Mesothelial cell of epicardium (in vitro differentiated cells): Measurements from ENCODE around the gene CATSPERE. TPM values are rescaled to one million over a fixed set of nuclear protein-coding genes. Genes with fewer than 3 reads are reported as not detected.
A peak's percentile ranks its signal among the peaks of the same experiment; 100 is the strongest.
"Not testable (repeated sequence)": the region's sequence is repeated elsewhere in the genome, so short reads cannot be mapped to it uniquely, and the experiment has no call there.

Source experiments
- DNase-seq, 2 experiments: peaks; one replicate each; pipeline ENCODE4 v3.0.0; 2021; ENCODE audit warnings: low spot score in 2 of 2; ENCODE audit not compliant: unreplicated experiment in 2 of 2
- H3K27ac Mint-ChIP-seq: 2 replicates; pipeline ENCODE4 v1.8.0; 2021; ENCODE audit warnings: mixed read lengths
- H3K27me3 Mint-ChIP-seq: 2 replicates; pipeline ENCODE4 v1.8.0; 2021; ENCODE audit warnings: low read depth, mixed read lengths
- H3K36me3 Mint-ChIP-seq: 2 replicates; pipeline ENCODE4 v1.8.0; 2021; ENCODE audit warnings: mixed read lengths
- H3K4me1 Mint-ChIP-seq: 2 replicates; pipeline ENCODE4 v1.8.0; 2021; ENCODE audit warnings: mixed read lengths
- H3K4me3 Mint-ChIP-seq: 2 replicates; pipeline ENCODE4 v1.8.0; 2021; ENCODE audit warnings: mild to moderate bottlenecking, moderate library complexity, mixed read lengths
- H3K9me3 Mint-ChIP-seq: 2 replicates; pipeline ENCODE4 v1.8.0; 2021; ENCODE audit warnings: mixed read lengths
- total RNA-seq: library from RNA; stranded (reverse); gene quantifications from 3 replicates; pipeline ENCODE4 v1.2.1, GENCODE V29; 2021
- TF ChIP-seq, protein P1 (sequence below): fragments of 200-600 bp; sonication (generic); IDR thresholded peaks from one replicate; pipeline ENCODE4 v1.5.0; 2021; ENCODE audit warnings: antibody characterized with exemption; ENCODE audit not compliant: unreplicated experiment

CATSPERE gene
- total RNA-seq, 1 donor from 2014 or later, result 2.5 TPM

GRCh38 chr1:244664353-244664752, 203.3 kb downstream of the CATSPERE start:
- Mint-ChIP-seq H3K27ac (no peak overlapping the region), H3K27me3 (no peaks in the 10 kb centered on the region), H3K36me3 (peaks cover 17% of the 10 kb centered on the region), H3K4me1 (peaks cover 6% of the 10 kb centered on the region), H3K9me3 (peaks cover 6% of the 10 kb centered on the region), H3K4me3 (no peak overlapping the region)
- no peak for DNase-seq
- TF ChIP-seq, protein P1, sequence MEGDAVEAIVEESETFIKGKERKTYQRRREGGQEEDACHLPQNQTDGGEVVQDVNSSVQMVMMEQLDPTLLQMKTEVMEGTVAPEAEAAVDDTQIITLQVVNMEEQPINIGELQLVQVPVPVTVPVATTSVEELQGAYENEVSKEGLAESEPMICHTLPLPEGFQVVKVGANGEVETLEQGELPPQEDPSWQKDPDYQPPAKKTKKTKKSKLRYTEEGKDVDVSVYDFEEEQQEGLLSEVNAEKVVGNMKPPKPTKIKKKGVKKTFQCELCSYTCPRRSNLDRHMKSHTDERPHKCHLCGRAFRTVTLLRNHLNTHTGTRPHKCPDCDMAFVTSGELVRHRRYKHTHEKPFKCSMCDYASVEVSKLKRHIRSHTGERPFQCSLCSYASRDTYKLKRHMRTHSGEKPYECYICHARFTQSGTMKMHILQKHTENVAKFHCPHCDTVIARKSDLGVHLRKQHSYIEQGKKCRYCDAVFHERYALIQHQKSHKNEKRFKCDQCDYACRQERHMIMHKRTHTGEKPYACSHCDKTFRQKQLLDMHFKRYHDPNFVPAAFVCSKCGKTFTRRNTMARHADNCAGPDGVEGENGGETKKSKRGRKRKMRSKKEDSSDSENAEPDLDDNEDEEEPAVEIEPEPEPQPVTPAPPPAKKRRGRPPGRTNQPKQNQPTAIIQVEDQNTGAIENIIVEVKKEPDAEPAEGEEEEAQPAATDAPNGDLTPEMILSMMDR, result no peak

GRCh38 chr1:244665771-244666217, 204.7 kb downstream of the CATSPERE start:
- H3K27ac Mint-ChIP-seq, result no peak overlapping the region
- no peak overlapping the region for H3K4me3 Mint-ChIP-seq
- H3K4me1 Mint-ChIP-seq, result peaks cover 6% of the 10 kb centered on the region
- H3K27me3 Mint-ChIP-seq, result no peaks in the 10 kb centered on the region
- peaks cover 8% of the 10 kb centered on the region for H3K9me3 Mint-ChIP-seq
- peaks cover 16% of the 10 kb centered on the region for H3K36me3 Mint-ChIP-seq
- DNase-seq, result no peak
- TF ChIP-seq, protein P1, result no peak

DNA sequence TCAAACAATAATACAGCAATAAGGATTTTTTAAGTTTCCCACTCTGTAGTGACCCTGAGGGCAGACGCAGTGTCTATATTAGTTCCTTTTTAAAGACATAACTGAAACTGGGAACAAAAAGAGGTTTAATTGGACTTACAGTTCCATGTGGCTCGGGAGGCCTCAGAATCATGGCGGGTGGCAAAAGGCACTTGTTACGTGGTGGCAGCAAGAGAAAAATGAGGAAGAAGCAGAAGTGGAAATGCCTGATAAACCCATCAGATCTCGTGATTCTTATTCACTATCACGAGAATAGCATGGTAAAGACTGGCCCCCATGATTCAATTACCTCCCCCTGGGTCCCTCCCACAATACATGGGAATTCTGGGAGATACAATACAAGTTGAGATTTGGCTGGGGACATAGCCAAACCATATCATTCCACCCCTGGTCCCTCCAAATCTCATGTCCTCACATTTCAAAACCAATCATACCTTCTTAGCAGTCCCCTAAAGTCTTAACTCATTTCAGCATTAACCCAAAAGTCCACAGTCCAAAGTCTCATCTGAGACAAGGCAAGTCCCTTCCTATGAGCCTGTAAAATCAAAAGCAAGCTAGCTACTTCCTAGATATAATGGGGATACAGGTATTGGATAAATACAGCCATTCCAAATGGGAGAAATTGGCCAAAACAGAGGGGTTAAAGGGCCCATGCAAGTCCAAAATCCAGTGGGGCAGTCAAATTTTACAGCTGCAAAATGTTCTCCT, 205.8 kb downstream of the CATSPERE start:
- not testable (repeated sequence) for H3K4me3 Mint-ChIP-seq, H3K27me3 Mint-ChIP-seq, H3K27ac Mint-ChIP-seq, H3K4me1 Mint-ChIP-seq, DNase-seq
- Mint-ChIP-seq H3K36me3 (peaks cover 19% of the 10 kb centered on the region), H3K9me3 (peaks cover 12% of the 10 kb centered on the region)

GRCh38 chr1:244667797-244668196, 206.7 kb downstream of the CATSPERE start:
- peaks cover 5% of the 10 kb centered on the region for H3K4me1 Mint-ChIP-seq
- peaks cover 12% of the 10 kb centered on the region for H3K9me3 Mint-ChIP-seq
- H3K4me3 Mint-ChIP-seq, result no peak overlapping the region
- TF ChIP-seq, protein P1, result no peak
- no peak overlapping the region for H3K27ac Mint-ChIP-seq
- peaks cover 15% of the 10 kb centered on the region for H3K36me3 Mint-ChIP-seq
- H3K27me3 Mint-ChIP-seq, result no peaks in the 10 kb centered on the region
- DNase-seq, result no peak

DNA sequence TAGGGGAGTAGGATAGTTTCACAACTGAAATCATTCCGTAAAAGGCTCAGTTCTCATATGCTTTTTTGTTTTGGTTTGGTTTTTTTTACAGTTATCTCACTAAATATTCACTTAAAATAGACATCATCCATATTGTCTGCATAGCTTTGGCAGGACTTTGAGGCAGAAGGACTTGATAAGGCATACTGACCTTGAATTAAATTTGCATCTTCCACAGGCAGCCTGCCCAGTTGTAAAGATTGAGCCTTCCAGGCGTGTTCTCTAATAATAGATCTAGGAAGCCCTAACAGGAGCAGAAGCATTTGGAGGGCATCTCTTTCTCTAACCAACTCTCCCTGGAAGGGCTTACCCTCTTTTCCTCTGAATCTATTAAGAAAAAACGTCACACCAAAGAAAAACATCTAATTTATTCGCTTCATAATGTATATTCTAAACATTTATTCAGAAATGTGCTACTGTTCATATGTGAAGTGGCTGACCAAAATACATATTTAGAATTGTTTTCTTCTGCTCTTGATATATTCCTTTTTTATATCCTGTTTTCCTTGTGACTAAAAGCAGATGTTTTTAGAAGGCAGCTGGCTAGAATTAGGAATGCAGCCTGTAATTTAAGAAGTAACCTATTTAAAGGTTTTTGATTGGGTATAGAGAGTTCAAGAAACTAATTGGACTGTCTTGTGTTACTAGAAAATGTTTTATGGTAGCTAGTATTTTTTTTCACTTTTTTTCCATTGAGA, 212.0 kb downstream of the CATSPERE start:
- no peaks in the 10 kb centered on the region for H3K27me3 Mint-ChIP-seq
- peaks cover 12% of the 10 kb centered on the region for H3K4me1 Mint-ChIP-seq
- no peak overlapping the region for H3K4me3 Mint-ChIP-seq
- DNase-seq, result no peak
- TF ChIP-seq, protein P1, result no peak
- H3K9me3 Mint-ChIP-seq, result peaks cover 12% of the 10 kb centered on the region
- H3K27ac Mint-ChIP-seq, result peak overlapping the region; percentile 88
- H3K36me3 Mint-ChIP-seq, result peaks cover 25% of the 10 kb centered on the region

DNA sequence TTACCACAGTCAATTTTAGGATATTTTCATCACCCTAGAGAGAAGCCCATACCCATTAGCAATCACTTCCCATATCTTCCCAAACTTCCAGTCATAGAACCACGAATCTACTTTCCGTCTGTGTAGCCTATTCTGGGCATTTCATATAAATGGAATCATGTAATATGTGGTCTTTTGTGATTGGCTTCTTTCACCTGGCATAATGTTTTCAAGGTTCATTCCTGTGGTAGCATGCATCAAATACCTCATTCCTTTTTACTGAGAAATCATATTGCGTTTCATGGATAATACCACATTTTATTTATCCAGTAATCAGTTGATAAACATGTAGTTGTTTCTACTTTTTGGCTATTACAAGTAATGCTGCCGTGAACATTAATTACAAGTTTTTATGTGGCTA, 213.4 kb downstream of the CATSPERE start:
- TF ChIP-seq, protein P1, result no peak

More for the DNA sequence above, 213.4 kb downstream of the CATSPERE start:
- Mint-ChIP-seq H3K4me3 (no peak overlapping the region), H3K4me1 (peaks cover 12% of the 10 kb centered on the region), H3K27ac (no peak overlapping the region), H3K36me3 (peaks cover 28% of the 10 kb centered on the region), H3K27me3 (no peaks in the 10 kb centered on the region), H3K9me3 (peaks cover 12% of the 10 kb centered on the region)
- DNase-seq, result no peak
